WTC11 (cell line): Measurements from ENCODE around the gene MED13.

Experiments
- AFF4 ChIP-seq: sonication (generic); formaldehyde crosslinking; IDR thresholded peaks from 2 replicates; pipeline ENCODE4 v1.8.1; 2023; ENCODE audit warnings: mild to moderate bottlenecking, missing genetic modification reagents, borderline replicate concordance
- ATF2 ChIP-seq: sonication (generic); formaldehyde crosslinking; IDR thresholded peaks from 2 replicates; pipeline ENCODE4 v1.8.1; 2022; ENCODE audit warnings: low read depth, missing genetic modification reagents, borderline replicate concordance
- CREM ChIP-seq: sonication (generic); formaldehyde crosslinking; IDR thresholded peaks from 2 replicates; pipeline ENCODE4 v1.8.1; 2022; ENCODE audit warnings: mild to moderate bottlenecking, missing genetic modification reagents, moderate library complexity
- CTCF ChIP-seq: fragments of 200-600 bp; IDR thresholded peaks from 2 replicates; pipeline ENCODE4 v1.8.0; 2022; ENCODE audit warnings: antibody characterized with exemption
- E2F4 ChIP-seq: sonication (generic); formaldehyde crosslinking; IDR thresholded peaks from 2 replicates; pipeline ENCODE4 v1.8.1; 2022; ENCODE audit warnings: low read depth, mild to moderate bottlenecking, moderate library complexity, missing genetic modification reagents, borderline replicate concordance
- KAT7 ChIP-seq: sonication (generic); formaldehyde crosslinking; IDR thresholded peaks from 2 replicates; pipeline ENCODE4 v1.8.1; 2023; ENCODE audit warnings: missing genetic modification reagents, mild to moderate bottlenecking, borderline replicate concordance
- PRDM15 ChIP-seq: sonication (generic); formaldehyde crosslinking; IDR thresholded peaks from 2 replicates; pipeline ENCODE4 v1.8.0; 2022; ENCODE audit warnings: missing genetic modification reagents
- SMAD4 ChIP-seq: sonication (generic); formaldehyde crosslinking; IDR thresholded peaks from 2 replicates; pipeline ENCODE4 v1.8.0; 2022; ENCODE audit warnings: mild to moderate bottlenecking, missing genetic modification reagents

GRCh38 chr17:61942085-61942484 lies 123.0 kb downstream of the MED13 start:
- TF ChIP-seq E2F4 (CRISPR knock-in tag) (no peak), CTCF (no peak), PRDM15 (no peak), ATF2 (CRISPR knock-in tag) (no peak), CREM (CRISPR knock-in tag) (no peak), AFF4 (no peak), SMAD4 (CRISPR knock-in tag) (no peak), KAT7 (CRISPR knock-in tag) (no peak)
